Measurements from ENCODE around the gene MCAT. TPM values are rescaled to one million over a fixed set of nuclear protein-coding genes. Genes with fewer than 3 reads are reported as not detected.

Gene MCAT
- total and polyA plus RNA-seq, 2 experiments from 2014 or later: 16.0 to 18.2 TPM

DNA sequence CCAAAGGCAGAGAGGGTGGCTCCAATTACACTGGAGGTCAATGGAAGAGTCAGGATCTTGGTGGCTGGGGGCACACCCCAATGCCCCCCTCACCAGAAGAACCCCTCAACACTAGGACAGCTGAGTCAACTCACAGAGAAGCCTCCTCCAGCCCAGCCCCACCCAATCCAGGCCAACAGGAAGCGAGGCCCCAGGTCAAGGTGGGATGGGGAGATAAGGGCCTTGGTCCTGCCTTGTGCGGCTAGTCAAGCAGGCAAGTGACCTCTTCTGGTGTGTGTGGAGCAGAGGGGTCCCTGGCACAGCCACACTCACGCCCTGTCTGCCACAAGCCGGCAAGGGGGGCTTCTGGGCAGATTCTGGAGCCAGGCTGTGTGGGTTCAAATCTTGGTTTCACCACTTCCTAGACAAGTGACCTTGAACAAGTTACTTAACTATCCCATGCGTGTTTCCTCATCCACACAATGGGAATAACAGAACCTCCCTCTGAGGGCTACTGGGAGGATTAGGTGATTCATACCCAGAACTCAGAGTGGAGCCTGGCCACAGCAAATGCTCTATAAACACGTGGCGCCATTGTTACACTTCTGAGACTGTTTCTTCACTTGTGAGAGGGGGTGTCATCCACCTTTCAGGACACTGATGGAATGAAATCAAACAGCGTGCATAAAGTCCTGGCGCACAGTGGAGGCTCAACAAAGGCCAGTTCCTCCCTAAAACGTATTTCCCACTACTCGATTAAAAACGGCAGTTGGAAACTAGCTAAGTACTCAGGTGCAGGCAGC lies 40.5 kb upstream of the MCAT start:
- no peak overlapping the region for H3K4me2 ChIP-seq (ENCODE audit: unreplicated experiment)
- peak; percentile 44 for DNase-seq
- no peaks in the 10 kb centered on the region for H4K20me1 ChIP-seq (ENCODE audit: insufficient read depth)
- no peak overlapping the region for H3K4me3 ChIP-seq
- H3K9me3 ChIP-seq (ENCODE audit: low read depth): no peaks in the 10 kb centered on the region
- WGBS, 2 experiments (ENCODE audit: low coverage in 1 of 2, low lambda C conversion rate in 2 of 2, missing lambda C conversion rate in 2 of 2): 85 to 86% methylated on average over 12 of the region's 12 CpGs
- H3K36me3 ChIP-seq (ENCODE audit: low read depth): no peaks in the 10 kb centered on the region
- H3K27me3 ChIP-seq (replicated peaks; ENCODE audit: insufficient read depth): no peaks in the 10 kb centered on the region
- no peak overlapping the region for H3K27ac ChIP-seq
- no peak for TF ChIP-seq EZH2 (IDR thresholded peaks at IDR 0.05; ENCODE audit: insufficient read depth, poor library complexity, severe bottlenecking)
- no peak for TF ChIP-seq EZH2phosphoT487 (IDR thresholded peaks at IDR 0.05; ENCODE audit: insufficient read depth, low read depth)
- in situ Hi-C loops (cut with MboI): no loop called here
- H3F3A ChIP-seq (ENCODE audit: insufficient read depth): peaks cover 6% of the 10 kb centered on the region; the same call in 1 of the 2 replicates
- no peak overlapping the region for H3K9ac ChIP-seq
- peaks cover 26% of the 10 kb centered on the region for H3K79me2 ChIP-seq (ENCODE audit: insufficient read depth)
- H3K9me2 ChIP-seq (ENCODE audit: insufficient read depth): no peaks in the 10 kb centered on the region
- H3K4me1 ChIP-seq (ENCODE audit: insufficient read depth): peaks cover 4% of the 10 kb centered on the region
- no peak overlapping the region for H2AFZ ChIP-seq

DNA sequence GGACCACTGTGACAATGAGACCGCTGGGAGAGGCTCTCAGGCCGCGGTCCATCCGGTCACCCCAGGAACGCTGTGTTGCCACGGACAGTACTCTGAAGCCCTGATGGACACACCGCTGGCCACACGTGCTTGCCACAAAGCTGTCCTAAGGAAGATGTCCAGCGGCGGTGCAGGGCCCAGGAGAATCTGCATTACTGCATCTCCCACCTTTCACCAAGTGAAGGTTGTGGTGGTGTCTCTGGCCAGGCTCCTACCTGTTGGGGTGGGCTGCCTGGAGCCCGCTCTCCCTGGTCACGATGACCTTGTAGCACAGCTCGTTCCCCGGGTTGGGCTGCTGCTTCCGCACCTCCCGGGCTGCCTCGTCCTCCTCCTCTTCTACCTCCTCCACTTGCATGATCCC lies 39.5 kb upstream of the MCAT start:
- no peak overlapping the region for H3K4me3 ChIP-seq
- H3K9me2 ChIP-seq (ENCODE audit: insufficient read depth): no peaks in the 10 kb centered on the region
- H3K27me3 ChIP-seq (replicated peaks; ENCODE audit: insufficient read depth): no peaks in the 10 kb centered on the region
- no peaks in the 10 kb centered on the region for H3K9me3 ChIP-seq (ENCODE audit: low read depth)
- H3F3A ChIP-seq (ENCODE audit: insufficient read depth): peaks cover under 1% of the 10 kb centered on the region; the same call in 1 of the 2 replicates
- H4K20me1 ChIP-seq (ENCODE audit: insufficient read depth): no peaks in the 10 kb centered on the region
- no peaks in the 10 kb centered on the region; the same call in 1 of the 2 replicates for H3K4me1 ChIP-seq (ENCODE audit: insufficient read depth)
- in situ Hi-C loops (cut with MboI): no loop called here
- no peaks in the 10 kb centered on the region for H3K36me3 ChIP-seq (ENCODE audit: low read depth)
- H3K79me2 ChIP-seq (ENCODE audit: insufficient read depth): peaks cover 26% of the 10 kb centered on the region
- no peak overlapping the region for H2AFZ ChIP-seq
- WGBS, 2 experiments (ENCODE audit: low coverage in 1 of 2, low lambda C conversion rate in 2 of 2, missing lambda C conversion rate in 2 of 2): 97 to 100% methylated on average over 16 to 17 of the region's 17 CpGs
- H3K27ac ChIP-seq: no peak overlapping the region
- no peak overlapping the region for H3K4me2 ChIP-seq (ENCODE audit: unreplicated experiment)
- TF ChIP-seq EZH2phosphoT487 (IDR thresholded peaks at IDR 0.05; ENCODE audit: insufficient read depth, low read depth): no peak
- no peak for TF ChIP-seq EZH2 (IDR thresholded peaks at IDR 0.05; ENCODE audit: insufficient read depth, poor library complexity, severe bottlenecking)
- H3K9ac ChIP-seq: no peak overlapping the region
- DNase-seq: no peak

DNA sequence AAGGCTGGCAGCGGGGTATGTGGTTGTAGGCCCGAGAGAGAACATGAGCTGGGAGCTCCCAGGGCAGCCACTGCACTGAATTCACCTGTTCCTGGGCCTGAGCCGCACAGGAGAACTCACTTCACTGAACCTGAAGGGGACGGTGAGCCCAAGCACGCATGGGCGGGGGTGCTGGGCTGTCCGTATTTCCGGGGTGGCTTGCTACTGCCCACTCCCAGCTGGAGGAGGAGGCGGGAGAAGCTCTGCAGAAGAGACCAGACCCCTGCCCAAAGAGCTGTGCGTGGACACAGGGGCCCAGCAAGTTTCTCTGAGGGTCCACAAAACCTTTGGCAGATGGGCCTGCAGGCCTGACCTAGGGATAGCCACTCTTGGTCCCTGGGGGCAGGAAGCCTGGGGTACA lies 38.9 kb upstream of the MCAT start:
- no peak overlapping the region for H2AFZ ChIP-seq
- H3K27me3 ChIP-seq (replicated peaks; ENCODE audit: insufficient read depth): no peaks in the 10 kb centered on the region
- no peak for TF ChIP-seq EZH2 (IDR thresholded peaks at IDR 0.05; ENCODE audit: insufficient read depth, poor library complexity, severe bottlenecking)
- no peak for TF ChIP-seq EZH2phosphoT487 (IDR thresholded peaks at IDR 0.05; ENCODE audit: insufficient read depth, low read depth)
- no peak overlapping the region for H3K4me2 ChIP-seq (ENCODE audit: unreplicated experiment)
- in situ Hi-C loops (cut with MboI): no loop called here
- peaks cover 26% of the 10 kb centered on the region for H3K79me2 ChIP-seq (ENCODE audit: insufficient read depth)
- WGBS, 2 experiments (ENCODE audit: low coverage in 1 of 2, low lambda C conversion rate in 2 of 2, missing lambda C conversion rate in 2 of 2): 95 to 96% methylated on average over 10 of the region's 10 CpGs
- no peak overlapping the region for H3K27ac ChIP-seq
- no peak for DNase-seq
- H3K4me1 ChIP-seq (ENCODE audit: insufficient read depth): no peaks in the 10 kb centered on the region; the same call in 1 of the 2 replicates
- H3K4me3 ChIP-seq: no peak overlapping the region
- no peaks in the 10 kb centered on the region for H3K9me3 ChIP-seq (ENCODE audit: low read depth)
- H3F3A ChIP-seq (ENCODE audit: insufficient read depth): no peaks in the 10 kb centered on the region
- no peaks in the 10 kb centered on the region for H4K20me1 ChIP-seq (ENCODE audit: insufficient read depth)
- no peaks in the 10 kb centered on the region for H3K9me2 ChIP-seq (ENCODE audit: insufficient read depth)
- H3K36me3 ChIP-seq (ENCODE audit: low read depth): no peaks in the 10 kb centered on the region
- H3K9ac ChIP-seq: no peak overlapping the region

DNA sequence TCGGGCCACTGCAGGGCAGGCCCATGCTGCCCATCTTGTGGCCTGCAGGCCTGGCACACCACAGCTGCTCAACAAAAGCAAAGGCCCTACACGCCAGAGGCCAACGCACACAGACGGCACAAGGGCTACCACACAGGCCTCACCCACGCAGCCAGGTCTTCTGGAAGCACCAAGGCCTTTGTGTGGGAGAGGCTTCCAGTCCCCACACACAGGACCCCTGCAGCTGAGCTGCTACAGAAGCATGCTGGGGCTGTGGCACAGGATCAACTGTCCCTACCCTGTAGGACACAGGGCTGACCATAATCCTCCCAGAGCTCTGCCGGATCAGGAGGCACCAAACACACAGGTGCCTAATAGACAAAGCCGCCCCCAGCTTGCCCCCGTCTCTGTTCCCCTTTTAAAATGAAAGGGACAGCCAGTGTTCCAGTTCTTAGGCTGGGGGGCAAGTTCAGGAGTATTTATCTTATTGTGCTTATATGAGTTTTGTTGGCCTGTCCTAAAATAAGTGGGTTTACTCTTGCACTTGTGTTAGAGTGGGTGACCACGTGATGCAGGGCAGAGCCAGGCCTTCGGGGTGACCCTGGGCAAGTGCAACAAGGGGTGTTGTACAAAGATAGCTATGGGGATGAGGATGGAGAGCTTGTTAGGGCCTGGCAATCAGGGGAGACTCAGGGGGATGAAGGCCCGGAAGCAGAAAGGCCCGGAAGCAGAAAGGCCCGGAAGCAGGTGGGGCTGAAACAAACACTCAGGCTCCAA lies 38.3 kb upstream of the MCAT start:
- no peaks in the 10 kb centered on the region for H3K27me3 ChIP-seq (replicated peaks; ENCODE audit: insufficient read depth)
- no peaks in the 10 kb centered on the region for H4K20me1 ChIP-seq (ENCODE audit: insufficient read depth)
- peaks cover 26% of the 10 kb centered on the region for H3K79me2 ChIP-seq (ENCODE audit: insufficient read depth)

More for the DNA sequence above, 38.3 kb upstream of the MCAT start:
- DNase-seq: no peak
- Histone ChIP-seq H3K9me2 (ENCODE audit: insufficient read depth) (no peaks in the 10 kb centered on the region), H3K4me2 (ENCODE audit: unreplicated experiment) (no peak overlapping the region), H3K36me3 (ENCODE audit: low read depth) (no peaks in the 10 kb centered on the region), H3K9ac (no peak overlapping the region), H3K4me1 (ENCODE audit: insufficient read depth) (no peaks in the 10 kb centered on the region; the same call in 1 of the 2 replicates), H3F3A (ENCODE audit: insufficient read depth) (no peaks in the 10 kb centered on the region), H3K4me3 (no peak overlapping the region), H3K27ac (no peak overlapping the region), H2AFZ (no peak overlapping the region), H3K9me3 (ENCODE audit: low read depth) (no peaks in the 10 kb centered on the region)
- in situ Hi-C loops (cut with MboI): no loop called here
- TF ChIP-seq EZH2phosphoT487 (IDR thresholded peaks at IDR 0.05; ENCODE audit: insufficient read depth, low read depth) (no peak), EZH2 (IDR thresholded peaks at IDR 0.05; ENCODE audit: insufficient read depth, poor library complexity, severe bottlenecking) (no peak)
- WGBS, 2 experiments (ENCODE audit: low coverage in 1 of 2, low lambda C conversion rate in 2 of 2, missing lambda C conversion rate in 2 of 2): 93 to 96% methylated on average over 12 to 13 of the region's 13 CpGs
